ENCODE measurements around the gene SPECC1L.

SPECC1L gene

DNA sequence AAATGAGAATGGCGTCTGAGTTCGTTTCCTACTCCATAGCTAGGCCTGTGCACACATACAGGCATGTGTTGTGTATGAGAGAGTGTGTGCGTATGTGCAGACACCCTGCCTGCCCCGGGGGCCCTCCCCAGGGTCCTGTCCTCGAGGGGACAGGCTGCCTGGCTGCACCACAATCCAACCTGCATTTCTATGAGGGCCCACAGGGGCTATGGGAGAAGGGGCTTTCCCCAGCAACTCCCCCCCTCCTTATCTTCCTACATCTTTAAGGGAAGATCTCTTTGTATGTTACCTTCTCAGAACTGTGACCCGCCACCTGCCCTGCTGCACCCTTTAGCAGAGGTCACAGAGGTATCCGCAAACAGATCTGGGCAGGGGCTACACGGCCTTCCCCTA is 171.7 kb downstream of the SPECC1L start:
- peaks cover 0 to 5% of the 10 kb centered on the region in 2 experiments for H3K4me1 ChIP-seq (ENCODE audit: control insufficient read depth in 1 of 2, insufficient read depth in 2 of 2, low read length in 2 of 2)
- H3K4ac ChIP-seq (ENCODE audit: low read depth, low read length) = no peak overlapping the region
- no peak overlapping the region for H3K9ac ChIP-seq (ENCODE audit: low read length)
- no peaks in the 10 kb centered on the region for H3K79me2 ChIP-seq (ENCODE audit: control insufficient read depth, insufficient read depth, low read length, poor library complexity)
- no peak overlapping the region for H2BK12ac ChIP-seq (ENCODE audit: low read length)
- no peaks in the 10 kb centered on the region for H3K27me3 ChIP-seq (ENCODE audit: insufficient read depth, low read length)
- no peak overlapping the region for H2BK120ac ChIP-seq (ENCODE audit: insufficient read depth, low read length, poor library complexity)
- H3K23ac ChIP-seq (ENCODE audit: low read length) = no peak overlapping the region
- no peak overlapping the region for H2AK5ac ChIP-seq (ENCODE audit: low read length)
- DNase-seq = no peak
- H3K18ac ChIP-seq (ENCODE audit: low read length) = no peak overlapping the region
- no peak overlapping the region for H4K12ac ChIP-seq (ENCODE audit: low read depth, low read length)
- H3K79me1 ChIP-seq (ENCODE audit: low read length) = no peaks in the 10 kb centered on the region
- WGBS (ENCODE audit: extremely low coverage, insufficient coverage, insufficient read length) = no CpG with 5 or more reads among the region's 8 CpGs
- no peaks in the 10 kb centered on the region for H3K9me3 ChIP-seq (ENCODE audit: insufficient read depth, low read depth, low read length)
- H4K91ac ChIP-seq (ENCODE audit: low read depth, low read length) = no peak overlapping the region
- no peak overlapping the region for H2AFZ ChIP-seq (ENCODE audit: insufficient read depth, low read length, poor library complexity)
- no peak overlapping the region for H3K4me3 ChIP-seq (ENCODE audit: low read depth, low read length)
- H3K36me3 ChIP-seq (ENCODE audit: control insufficient read depth in 1 of 2, insufficient read depth in 2 of 2, low read length in 2 of 2) = no peaks in the 10 kb centered on the region
- no peak overlapping the region for H4K8ac ChIP-seq (ENCODE audit: low read depth, low read length)
- no peak overlapping the region for H3K14ac ChIP-seq (ENCODE audit: low read length)
- no peak overlapping the region for H3K4me2 ChIP-seq (ENCODE audit: low read length)
- no peak overlapping the region for H3K27ac ChIP-seq (ENCODE audit: low read depth, low read length)
- no peak overlapping the region for H2BK5ac ChIP-seq (ENCODE audit: low read depth, low read length, poor library complexity)

DNA sequence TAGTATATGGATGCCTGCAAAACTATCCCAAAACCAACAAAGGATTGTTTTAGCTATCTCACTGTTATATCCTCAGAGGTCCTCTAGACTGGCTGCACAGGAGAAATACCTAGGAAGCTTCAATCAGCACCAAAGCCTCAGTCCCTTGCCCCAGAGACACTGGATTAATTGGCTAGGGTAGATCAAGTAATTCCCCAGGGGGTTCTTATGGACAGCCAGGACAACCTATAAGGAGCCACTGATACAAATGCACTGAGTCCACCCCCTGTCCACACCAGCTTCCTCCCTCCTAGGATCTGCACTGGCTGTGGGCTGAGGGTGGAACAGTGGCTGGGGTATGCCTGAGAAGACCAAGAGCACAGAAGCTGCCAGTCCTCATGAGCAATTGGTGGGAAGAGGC is 173.0 kb downstream of the SPECC1L start:
- Histone ChIP-seq H3K4ac (ENCODE audit: low read depth, low read length) (no peak overlapping the region), H2AFZ (ENCODE audit: insufficient read depth, low read length, poor library complexity) (no peak overlapping the region), H4K8ac (ENCODE audit: low read depth, low read length) (no peak overlapping the region), H3K27ac (ENCODE audit: low read depth, low read length) (no peak overlapping the region), H3K4me2 (ENCODE audit: low read length) (no peak overlapping the region), H4K91ac (ENCODE audit: low read depth, low read length) (no peak overlapping the region), H2BK5ac (ENCODE audit: low read depth, low read length, poor library complexity) (no peak overlapping the region), H3K4me3 (ENCODE audit: low read depth, low read length) (no peak overlapping the region), H4K12ac (ENCODE audit: low read depth, low read length) (no peak overlapping the region), H3K18ac (ENCODE audit: low read length) (no peak overlapping the region), H3K79me1 (ENCODE audit: low read length) (no peaks in the 10 kb centered on the region), H3K9me3 (ENCODE audit: insufficient read depth, low read depth, low read length) (no peaks in the 10 kb centered on the region), H2BK120ac (ENCODE audit: insufficient read depth, low read length, poor library complexity) (no peak overlapping the region), H3K36me3 (ENCODE audit: control insufficient read depth in 1 of 2, insufficient read depth in 2 of 2, low read length in 2 of 2) (no peaks in the 10 kb centered on the region), H3K14ac (ENCODE audit: low read length) (no peak overlapping the region), H2AK5ac (ENCODE audit: low read length) (no peak overlapping the region), H3K9ac (ENCODE audit: low read length) (no peak overlapping the region), H3K27me3 (ENCODE audit: insufficient read depth, low read length) (no peaks in the 10 kb centered on the region), H2BK12ac (ENCODE audit: low read length) (no peak overlapping the region), H3K4me1 (ENCODE audit: control insufficient read depth in 1 of 2, insufficient read depth in 2 of 2, low read length in 2 of 2) (peaks cover 0 to 5% of the 10 kb centered on the region in 2 experiments), H3K79me2 (ENCODE audit: control insufficient read depth, insufficient read depth, low read length, poor library complexity) (no peaks in the 10 kb centered on the region), H3K23ac (ENCODE audit: low read length) (no peak overlapping the region)
- no peak for DNase-seq

GRCh38 chr22:24444251-24444650 is 173.6 kb downstream of the SPECC1L start:
- Histone ChIP-seq H3K79me2 (ENCODE audit: control insufficient read depth, insufficient read depth, low read length, poor library complexity) (no peaks in the 10 kb centered on the region), H3K9ac (ENCODE audit: low read length) (no peak overlapping the region), H3K14ac (ENCODE audit: low read length) (no peak overlapping the region), H4K12ac (ENCODE audit: low read depth, low read length) (no peak overlapping the region), H2AK5ac (ENCODE audit: low read length) (no peak overlapping the region), H2AFZ (ENCODE audit: insufficient read depth, low read length, poor library complexity) (no peak overlapping the region), H3K27me3 (ENCODE audit: insufficient read depth, low read length) (no peaks in the 10 kb centered on the region), H3K4me3 (ENCODE audit: low read depth, low read length) (peak overlapping the region; percentile 18), H2BK120ac (ENCODE audit: insufficient read depth, low read length, poor library complexity) (no peak overlapping the region), H3K79me1 (ENCODE audit: low read length) (no peaks in the 10 kb centered on the region), H2BK12ac (ENCODE audit: low read length) (no peak overlapping the region), H2BK5ac (ENCODE audit: low read depth, low read length, poor library complexity) (no peak overlapping the region), H3K27ac (ENCODE audit: low read depth, low read length) (no peak overlapping the region), H3K4me1 (ENCODE audit: control insufficient read depth in 1 of 2, insufficient read depth in 2 of 2, low read length in 2 of 2) (peaks cover 0 to 5% of the 10 kb centered on the region in 2 experiments), H3K18ac (ENCODE audit: low read length) (no peak overlapping the region), H3K36me3 (ENCODE audit: control insufficient read depth in 1 of 2, insufficient read depth in 2 of 2, low read length in 2 of 2) (no peaks in the 10 kb centered on the region), H3K9me3 (ENCODE audit: insufficient read depth, low read depth, low read length) (no peaks in the 10 kb centered on the region), H4K8ac (ENCODE audit: low read depth, low read length) (no peak overlapping the region), H4K91ac (ENCODE audit: low read depth, low read length) (no peak overlapping the region), H3K4ac (ENCODE audit: low read depth, low read length) (no peak overlapping the region), H3K23ac (ENCODE audit: low read length) (no peak overlapping the region), H3K4me2 (ENCODE audit: low read length) (no peak overlapping the region)
- WGBS (ENCODE audit: extremely low coverage, insufficient coverage, insufficient read length) = no CpG with 5 or more reads among the region's 3 CpGs
- DNase-seq = no peak

GRCh38 chr22:24444729-24445466 is 174.3 kb downstream of the SPECC1L start:
- Histone ChIP-seq H3K4ac (ENCODE audit: low read depth, low read length) (no peak overlapping the region), H4K91ac (ENCODE audit: low read depth, low read length) (no peak overlapping the region), H3K23ac (ENCODE audit: low read length) (no peak overlapping the region), H3K14ac (ENCODE audit: low read length) (no peak overlapping the region), H3K79me2 (ENCODE audit: control insufficient read depth, insufficient read depth, low read length, poor library complexity) (no peaks in the 10 kb centered on the region), H2BK120ac (ENCODE audit: insufficient read depth, low read length, poor library complexity) (no peak overlapping the region), H3K4me2 (ENCODE audit: low read length) (no peak overlapping the region), H2BK12ac (ENCODE audit: low read length) (no peak overlapping the region), H3K9ac (ENCODE audit: low read length) (no peak overlapping the region), H3K4me3 (ENCODE audit: low read depth, low read length) (peak overlapping the region; percentile 18), H3K27ac (ENCODE audit: low read depth, low read length) (no peak overlapping the region), H4K12ac (ENCODE audit: low read depth, low read length) (no peak overlapping the region), H3K4me1 (ENCODE audit: control insufficient read depth in 1 of 2, insufficient read depth in 2 of 2, low read length in 2 of 2) (peaks cover 0 to 5% of the 10 kb centered on the region in 2 experiments), H2AK5ac (ENCODE audit: low read length) (no peak overlapping the region), H3K27me3 (ENCODE audit: insufficient read depth, low read length) (no peaks in the 10 kb centered on the region), H3K36me3 (ENCODE audit: control insufficient read depth in 1 of 2, insufficient read depth in 2 of 2, low read length in 2 of 2) (no peaks in the 10 kb centered on the region), H3K18ac (ENCODE audit: low read length) (no peak overlapping the region), H4K8ac (ENCODE audit: low read depth, low read length) (no peak overlapping the region), H3K79me1 (ENCODE audit: low read length) (no peaks in the 10 kb centered on the region), H3K9me3 (ENCODE audit: insufficient read depth, low read depth, low read length) (no peaks in the 10 kb centered on the region), H2BK5ac (ENCODE audit: low read depth, low read length, poor library complexity) (no peak overlapping the region), H2AFZ (ENCODE audit: insufficient read depth, low read length, poor library complexity) (no peak overlapping the region)
- no CpG with 5 or more reads among the region's 12 CpGs for WGBS (ENCODE audit: extremely low coverage, insufficient coverage, insufficient read length)
- no peak for DNase-seq

Measured in trophoblast cell (in vitro differentiated cells and primary cell).